Sigmoid colon (tissue), 4 donors: ENCODE results near the gene YWHAE.
"Not testable (repeated sequence)": the region's sequence is repeated elsewhere in the genome, so short reads cannot be mapped to it uniquely, and the experiment has no call there.

Experiments
- EP300 ChIP-seq, 4 donors: sonication (generic); formaldehyde crosslinking; IDR thresholded peaks; one replicate each; pipeline ENCODE4 v1.6.1; 2017; ENCODE audit warnings: antibody characterized with exemption in 4 of 4
- POLR2A ChIP-seq, 2 donors: fragments of 450-650 bp; IDR thresholded peaks; one replicate each; pipeline ENCODE4 v1.6.1; 2016; ENCODE audit warnings: antibody characterized with exemption in 2 of 2, mild to moderate bottlenecking in 2 of 2, moderate library complexity in 2 of 2
- POLR2AphosphoS5 ChIP-seq, 4 donors: sonication (generic); formaldehyde crosslinking; IDR thresholded peaks; one replicate each; pipeline ENCODE4 v1.6.1; 2017; ENCODE audit warnings: antibody characterized with exemption in 4 of 4
- TF ChIP-seq, protein P1 (sequence below), 4 experiments: fragments of 450-650 bp in 3 of 4; fragments of 200-600 bp in 1 of 4; IDR thresholded peaks; one replicate each; pipeline ENCODE4 v1.5.1; 2016 to 2019; ENCODE audit warnings: antibody characterized with exemption in 4 of 4, mild to moderate bottlenecking in 3 of 4, moderate library complexity in 2 of 4

GRCh38 chr17:1352530-1352929, 47.5 kb downstream of the YWHAE start:
- TF ChIP-seq, protein P1, sequence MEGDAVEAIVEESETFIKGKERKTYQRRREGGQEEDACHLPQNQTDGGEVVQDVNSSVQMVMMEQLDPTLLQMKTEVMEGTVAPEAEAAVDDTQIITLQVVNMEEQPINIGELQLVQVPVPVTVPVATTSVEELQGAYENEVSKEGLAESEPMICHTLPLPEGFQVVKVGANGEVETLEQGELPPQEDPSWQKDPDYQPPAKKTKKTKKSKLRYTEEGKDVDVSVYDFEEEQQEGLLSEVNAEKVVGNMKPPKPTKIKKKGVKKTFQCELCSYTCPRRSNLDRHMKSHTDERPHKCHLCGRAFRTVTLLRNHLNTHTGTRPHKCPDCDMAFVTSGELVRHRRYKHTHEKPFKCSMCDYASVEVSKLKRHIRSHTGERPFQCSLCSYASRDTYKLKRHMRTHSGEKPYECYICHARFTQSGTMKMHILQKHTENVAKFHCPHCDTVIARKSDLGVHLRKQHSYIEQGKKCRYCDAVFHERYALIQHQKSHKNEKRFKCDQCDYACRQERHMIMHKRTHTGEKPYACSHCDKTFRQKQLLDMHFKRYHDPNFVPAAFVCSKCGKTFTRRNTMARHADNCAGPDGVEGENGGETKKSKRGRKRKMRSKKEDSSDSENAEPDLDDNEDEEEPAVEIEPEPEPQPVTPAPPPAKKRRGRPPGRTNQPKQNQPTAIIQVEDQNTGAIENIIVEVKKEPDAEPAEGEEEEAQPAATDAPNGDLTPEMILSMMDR (IDR thresholded peaks at IDR 0.05) = not testable (repeated sequence)
- not testable (repeated sequence) for TF ChIP-seq POLR2A, POLR2AphosphoS5, EP300 (IDR thresholded peaks at IDR 0.05)
